ENCODE measurements around the gene MMP21.

DNA sequence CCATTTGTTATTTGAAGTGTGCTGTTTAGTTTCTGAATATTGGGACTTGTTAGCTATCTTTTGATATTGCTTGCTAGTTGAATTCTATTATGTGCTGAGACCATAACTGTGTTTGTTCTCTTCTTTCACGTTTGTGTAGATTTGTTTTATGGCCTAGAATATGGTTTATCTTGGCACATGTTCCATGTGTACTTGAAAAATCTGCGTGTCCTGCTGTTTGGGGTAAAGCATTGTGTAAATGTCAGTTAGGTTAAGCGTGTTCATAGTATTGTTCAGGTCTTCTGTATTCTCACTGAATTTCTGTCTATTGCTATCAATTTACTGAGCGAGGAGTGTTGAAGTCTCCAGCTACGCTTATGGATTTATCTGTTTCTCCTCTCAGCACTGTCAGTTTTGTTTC is 19.4 kb downstream of the MMP21 start:
- TF ChIP-seq, protein P1, sequence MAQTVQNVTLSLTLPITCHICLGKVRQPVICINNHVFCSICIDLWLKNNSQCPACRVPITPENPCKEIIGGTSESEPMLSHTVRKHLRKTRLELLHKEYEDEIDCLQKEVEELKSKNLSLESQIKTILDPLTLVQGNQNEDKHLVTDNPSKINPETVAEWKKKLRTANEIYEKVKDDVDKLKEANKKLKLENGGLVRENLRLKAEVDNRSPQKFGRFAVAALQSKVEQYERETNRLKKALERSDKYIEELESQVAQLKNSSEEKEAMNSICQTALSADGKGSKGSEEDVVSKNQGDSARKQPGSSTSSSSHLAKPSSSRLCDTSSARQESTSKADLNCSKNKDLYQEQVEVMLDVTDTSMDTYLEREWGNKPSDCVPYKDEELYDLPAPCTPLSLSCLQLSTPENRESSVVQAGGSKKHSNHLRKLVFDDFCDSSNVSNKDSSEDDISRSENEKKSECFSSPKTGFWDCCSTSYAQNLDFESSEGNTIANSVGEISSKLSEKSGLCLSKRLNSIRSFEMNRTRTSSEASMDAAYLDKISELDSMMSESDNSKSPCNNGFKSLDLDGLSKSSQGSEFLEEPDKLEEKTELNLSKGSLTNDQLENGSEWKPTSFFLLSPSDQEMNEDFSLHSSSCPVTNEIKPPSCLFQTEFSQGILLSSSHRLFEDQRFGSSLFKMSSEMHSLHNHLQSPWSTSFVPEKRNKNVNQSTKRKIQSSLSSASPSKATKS (CRISPR knock-in tag; IDR thresholded peaks at IDR 0.05) = no peak
- TF ChIP-seq GABPA (IDR thresholded peaks at IDR 0.05; ENCODE audit: low read depth, low read length) = no peak
- no peak for TF ChIP-seq GABPA (CRISPR knock-in tag; IDR thresholded peaks at IDR 0.05; ENCODE audit: low read depth)
- no peak for TF ChIP-seq CBX5 (CRISPR knock-in tag; IDR thresholded peaks at IDR 0.05; ENCODE audit: borderline replicate concordance)
- no peak for TF ChIP-seq EZH2 (conservative IDR thresholded peaks at IDR 0.05; ENCODE audit: low read depth, low read length)
- TF ChIP-seq CBX2 (IDR thresholded peaks at IDR 0.05; ENCODE audit: low read depth, low read length) = no peak
- TF ChIP-seq CBX2 (CRISPR knock-in tag; IDR thresholded peaks at IDR 0.05; ENCODE audit: low read depth) = no peak
- TF ChIP-seq ZNF460 (CRISPR knock-in tag; IDR thresholded peaks at IDR 0.05; ENCODE audit: borderline replicate concordance) = no peak
- TF ChIP-seq SNRNP70 (IDR thresholded peaks at IDR 0.05; ENCODE audit: low read depth, low read length) = no peak
- TF ChIP-seq ZMYM2 (CRISPR knock-in tag; IDR thresholded peaks at IDR 0.05) = no peak
